GM18858 (cell line): ENCODE data around the gene TMEM117.
"Not testable (repeated sequence)": the region's sequence is repeated elsewhere in the genome, so short reads cannot be mapped to it uniquely, and the experiment has no call there.

Experiments
- ATAC-seq: cut with Tn5 transposase; IDR thresholded peaks from one replicate; pipeline ENCODE4 v1.9.1; 2021; ENCODE audit not compliant: unreplicated experiment

TMEM117 gene

DNA sequence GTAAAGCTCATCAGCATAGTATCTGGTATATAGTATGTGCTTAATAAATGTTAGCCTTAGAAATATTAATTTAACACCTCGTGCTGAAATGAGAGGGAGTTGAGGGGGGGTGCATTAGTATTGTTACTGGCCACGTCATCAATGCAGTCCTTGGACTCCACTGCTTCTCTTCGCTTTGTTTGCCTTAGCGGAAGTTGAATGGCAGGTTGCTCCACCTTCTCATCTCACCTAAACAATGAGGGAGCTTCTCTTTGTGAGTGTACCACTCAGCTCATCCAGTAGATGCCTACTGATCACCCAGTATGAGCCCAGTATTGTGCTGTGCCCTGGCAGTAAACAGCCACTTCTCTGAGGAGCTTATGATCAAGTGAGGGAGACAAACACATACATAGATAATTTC, 4.5 kb downstream of the TMEM117 start:
- ATAC-seq, result no peak

DNA sequence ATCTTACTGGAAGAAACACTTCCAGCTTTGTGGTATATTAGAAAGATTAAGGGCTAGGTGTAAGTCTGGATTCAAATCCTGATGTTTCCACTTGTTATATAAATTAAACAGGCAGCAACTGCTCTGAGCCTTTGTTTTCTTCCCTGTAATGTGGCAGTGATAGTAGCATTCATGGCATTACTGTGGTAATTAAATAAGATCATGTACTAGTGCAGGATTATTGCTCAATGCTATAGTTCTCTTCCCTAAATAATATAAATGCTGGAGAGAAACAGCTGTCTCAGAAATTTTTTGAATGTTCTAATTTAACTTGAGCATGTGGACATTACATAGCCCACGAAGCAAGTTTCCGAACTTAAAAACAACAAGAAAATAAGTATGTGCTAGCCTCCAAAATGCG, 5.4 kb downstream of the TMEM117 start:
- no peak for ATAC-seq

DNA sequence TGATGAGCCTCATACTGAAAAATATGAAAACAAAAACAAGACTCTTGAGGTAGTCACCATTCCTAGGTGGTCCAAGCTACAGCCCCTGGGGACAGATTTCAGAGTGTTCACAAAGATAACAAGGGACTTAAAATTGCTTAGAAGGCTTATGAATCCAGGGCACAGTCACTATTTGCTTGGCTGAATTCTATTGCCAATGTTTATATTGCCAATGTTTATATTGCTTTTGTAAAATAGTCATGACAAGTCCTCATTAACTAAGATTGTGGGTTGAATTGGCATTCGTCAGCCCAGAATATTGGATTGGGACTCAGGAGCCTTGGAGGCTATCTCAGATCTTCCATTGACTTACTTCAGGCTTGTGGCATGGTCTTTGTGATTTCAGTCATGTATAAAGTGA, 6.4 kb downstream of the TMEM117 start:
- no peak for ATAC-seq

DNA sequence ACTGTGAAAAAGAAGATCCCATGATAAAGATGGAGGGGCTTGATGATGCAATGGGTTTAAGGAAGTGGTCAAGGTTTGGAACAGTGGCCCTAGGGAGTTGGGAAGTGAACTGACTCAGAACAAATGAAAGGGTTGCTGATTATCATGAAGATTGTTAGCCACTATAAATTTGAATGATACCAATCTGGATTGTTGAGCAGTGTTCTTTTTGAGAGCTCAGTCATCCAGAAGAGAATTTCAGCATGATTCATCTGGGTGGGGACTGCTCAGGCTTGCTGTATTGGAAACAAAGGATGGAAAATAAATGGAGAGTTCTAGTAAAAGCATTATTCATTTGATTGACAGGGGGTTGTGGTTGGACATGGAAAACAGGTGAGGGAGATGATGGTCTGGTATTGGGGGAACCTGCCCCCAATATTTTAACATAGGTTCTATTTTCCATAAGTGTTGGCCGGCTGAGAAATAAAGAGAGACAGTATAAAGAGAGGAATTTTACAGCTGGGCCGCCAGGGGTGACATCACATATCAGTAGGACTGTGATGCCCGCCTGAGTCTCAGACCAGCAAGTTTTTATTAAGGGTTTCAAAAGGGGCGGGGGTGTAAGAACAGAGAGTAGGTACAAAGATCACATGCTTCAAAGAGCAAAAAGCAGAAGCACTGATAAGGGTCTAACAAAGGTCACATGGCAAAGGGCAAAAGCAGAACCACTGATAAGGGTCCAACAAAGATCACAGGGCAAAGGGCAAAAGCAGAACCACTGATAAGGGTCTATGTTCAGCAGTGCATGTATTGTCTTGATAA, 11.7 kb downstream of the TMEM117 start:
- ATAC-seq, result not testable (repeated sequence)

DNA sequence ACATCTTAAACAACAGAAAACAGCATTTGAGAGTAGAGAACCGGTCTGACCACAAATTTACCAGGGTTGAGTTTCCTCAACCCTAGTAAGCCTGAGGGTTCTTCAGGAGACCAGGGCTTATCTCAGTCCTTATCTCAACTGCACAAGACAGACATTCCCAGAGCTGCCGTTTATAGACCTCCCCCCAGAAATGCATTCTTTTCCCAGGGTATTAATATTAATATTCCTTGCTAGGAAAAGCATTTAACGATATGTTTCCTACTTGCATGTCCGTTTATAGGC, 12.3 kb downstream of the TMEM117 start:
- no peak for ATAC-seq

DNA sequence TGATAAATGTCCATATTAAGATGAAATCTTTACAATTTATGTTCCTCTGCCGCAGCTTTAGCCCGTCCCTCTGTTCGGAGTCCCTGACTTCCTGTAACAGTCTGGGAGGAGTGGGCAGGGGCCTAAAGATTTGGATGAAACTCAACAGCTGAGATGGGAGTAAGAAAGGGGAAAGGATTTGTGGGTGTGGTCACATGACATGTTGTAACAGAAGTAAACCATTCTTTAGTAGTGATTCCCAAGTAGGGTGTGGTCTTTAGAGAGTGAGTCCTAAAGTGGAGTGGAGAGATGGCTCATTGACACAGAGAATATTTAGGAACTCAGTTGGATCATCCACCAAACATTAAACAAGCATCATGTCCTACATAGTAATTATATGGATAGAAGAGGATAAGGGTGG, 12.9 kb downstream of the TMEM117 start:
- ATAC-seq, result no peak

DNA sequence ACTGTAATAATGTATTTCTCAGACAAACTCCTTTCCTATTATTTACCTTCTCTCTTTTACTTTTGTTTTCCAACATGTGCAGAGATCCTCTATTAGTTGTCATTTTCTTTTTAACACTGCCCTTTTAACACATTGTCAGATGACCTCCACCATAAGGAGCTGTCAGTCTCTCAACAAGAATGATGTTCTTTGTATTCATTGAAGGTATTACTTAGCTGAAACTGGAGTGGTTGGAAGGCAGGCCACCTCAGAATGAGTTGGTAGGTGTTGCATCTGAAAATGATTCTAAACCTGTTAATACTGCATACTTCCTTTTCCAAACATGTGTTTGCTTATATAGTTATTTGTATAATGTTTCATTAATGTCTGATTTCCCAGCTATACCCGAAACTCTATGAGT, 16.9 kb downstream of the TMEM117 start:
- ATAC-seq, result peak; percentile 38

DNA sequence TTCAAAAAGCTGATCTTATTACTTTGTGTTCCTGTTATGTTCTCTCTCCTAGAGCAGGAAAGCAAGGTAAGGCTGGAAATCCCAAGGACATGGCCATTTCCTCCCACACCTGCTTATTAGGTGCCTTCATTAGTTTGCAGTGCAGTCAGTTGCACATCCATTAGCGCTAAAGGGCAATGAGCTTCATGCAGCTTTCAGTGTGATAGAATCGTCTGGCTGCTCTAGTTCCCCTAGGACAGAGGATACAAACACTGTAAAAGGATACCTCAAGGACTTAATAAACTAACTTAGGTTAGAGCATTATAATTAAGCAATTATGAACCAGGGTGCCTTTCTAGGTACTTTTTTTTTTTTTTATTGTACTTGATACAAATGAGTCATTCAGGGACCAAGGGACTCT, 21.1 kb downstream of the TMEM117 start:
- no peak for ATAC-seq

DNA sequence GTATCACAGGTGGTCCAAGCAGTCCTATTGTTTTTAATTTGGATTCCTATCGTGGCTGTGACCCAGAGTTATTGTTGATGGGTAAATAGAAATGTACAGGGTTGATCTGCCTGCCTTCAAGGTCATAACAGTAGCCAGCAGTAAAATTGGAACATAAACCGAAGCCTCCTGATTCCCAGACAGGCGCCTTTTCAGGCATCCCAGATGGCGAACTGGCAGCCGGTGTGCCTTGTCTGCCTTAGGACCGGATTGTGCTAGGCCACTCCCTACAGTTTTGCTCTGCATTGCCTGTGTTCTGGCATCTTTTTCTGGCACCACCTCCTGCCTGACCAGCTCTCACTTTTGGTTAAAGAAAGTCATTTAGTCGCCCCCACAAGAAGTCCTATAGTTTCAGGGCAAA, 22.2 kb downstream of the TMEM117 start:
- no peak for ATAC-seq

DNA sequence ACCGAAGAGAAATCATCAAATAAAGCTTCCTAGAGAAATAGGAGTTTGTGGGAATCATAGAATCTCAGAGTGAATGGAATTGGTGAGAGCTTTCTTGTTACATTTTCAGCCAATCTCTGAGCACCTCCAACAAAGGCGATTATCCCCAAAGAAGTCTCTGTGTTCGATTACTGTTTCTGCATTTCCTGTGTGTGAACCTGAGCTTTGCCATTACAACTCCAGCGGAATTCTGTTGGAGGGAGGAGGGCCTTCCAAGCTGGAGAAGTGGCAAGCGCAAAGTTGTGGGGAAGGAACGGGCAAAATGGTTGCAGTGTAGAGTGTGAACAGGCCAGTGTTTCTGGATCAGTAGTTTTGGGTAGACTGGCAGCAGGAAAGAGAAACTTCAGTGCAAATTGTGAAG, 23.1 kb downstream of the TMEM117 start:
- ATAC-seq, result no peak

DNA sequence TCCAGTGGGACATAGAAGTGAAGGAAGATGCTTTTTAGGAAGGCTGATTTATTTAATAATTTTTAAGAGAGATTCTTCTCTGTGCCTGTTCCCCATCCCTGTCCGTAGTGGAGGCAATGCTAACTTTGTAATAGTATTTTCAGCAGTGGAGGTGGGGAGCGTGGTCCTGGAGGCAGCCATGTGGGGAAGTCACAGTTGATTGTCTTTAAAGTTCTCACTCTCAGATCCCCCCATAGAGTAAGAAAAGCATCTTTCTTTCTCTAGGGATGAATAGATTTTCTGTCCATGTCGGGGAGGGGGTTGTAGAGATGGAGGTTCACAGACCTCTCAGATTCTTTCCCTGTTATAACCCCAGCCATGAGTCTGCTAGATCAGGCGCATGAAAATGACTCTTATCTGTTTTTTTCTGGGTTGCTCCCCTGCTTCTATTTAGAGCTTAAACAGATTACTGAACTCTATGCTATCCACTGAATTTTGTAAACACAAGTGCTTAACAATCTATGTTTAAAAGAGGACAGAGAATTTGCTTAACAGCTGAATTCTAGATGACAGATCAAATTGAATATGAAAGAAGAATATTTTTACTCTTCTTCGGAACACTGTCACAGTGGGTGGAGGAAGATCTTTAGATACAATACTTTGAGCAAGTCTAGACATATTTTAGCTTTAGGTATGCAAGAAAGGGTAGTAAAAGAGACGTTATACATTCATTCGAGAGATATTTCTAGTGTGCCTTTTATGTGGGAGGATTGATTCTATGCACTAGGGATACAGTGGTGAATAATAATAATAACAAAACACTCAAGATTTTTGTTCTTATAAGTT, 25.3 kb downstream of the TMEM117 start:
- ATAC-seq, result no peak

DNA sequence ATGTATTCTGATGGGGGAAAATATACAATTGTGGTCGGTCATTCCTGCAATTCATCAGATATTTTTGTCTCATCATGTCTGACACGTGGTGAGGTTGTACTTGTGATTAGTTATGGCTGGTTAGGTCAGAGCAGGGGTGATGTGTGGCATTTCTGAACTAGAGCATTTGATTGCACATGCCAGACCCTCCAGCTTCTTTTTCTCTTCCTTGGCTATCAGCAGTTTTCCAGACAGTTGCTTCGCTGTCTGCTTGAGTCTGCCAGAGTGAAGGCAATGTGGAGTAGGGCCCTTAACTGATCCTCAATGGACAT, 25.9 kb downstream of the TMEM117 start:
- ATAC-seq, result no peak

DNA sequence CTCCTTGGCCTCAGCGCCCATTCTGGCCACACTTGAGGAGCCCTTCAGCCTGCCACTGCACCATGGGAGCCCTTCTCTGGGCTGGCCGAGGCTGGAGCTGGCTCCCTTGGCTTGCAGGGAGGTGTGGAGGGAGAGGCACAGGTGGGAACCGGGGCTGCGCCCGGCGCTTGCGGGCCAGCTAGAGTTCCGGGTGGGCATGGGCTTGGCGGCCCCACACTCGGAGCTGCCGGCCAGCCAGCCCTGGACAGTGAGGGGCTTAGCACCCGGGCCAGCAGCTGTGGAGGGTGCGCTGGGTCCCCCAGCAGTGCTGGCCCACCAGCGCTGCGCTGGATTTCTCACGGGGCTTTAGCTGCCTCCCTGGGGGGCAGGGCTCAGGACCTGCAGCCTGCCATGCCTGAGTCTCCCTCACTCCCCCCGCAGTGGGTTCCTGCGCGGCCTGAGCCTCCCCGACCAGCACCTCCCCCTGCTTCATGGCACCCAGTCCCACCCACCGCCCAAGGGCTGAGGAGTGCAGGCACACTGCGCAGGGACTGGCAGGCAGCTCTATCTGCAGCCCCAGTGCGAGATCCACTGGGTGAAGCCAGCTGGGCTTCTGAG, 28.0 kb downstream of the TMEM117 start:
- ATAC-seq, result no peak

DNA sequence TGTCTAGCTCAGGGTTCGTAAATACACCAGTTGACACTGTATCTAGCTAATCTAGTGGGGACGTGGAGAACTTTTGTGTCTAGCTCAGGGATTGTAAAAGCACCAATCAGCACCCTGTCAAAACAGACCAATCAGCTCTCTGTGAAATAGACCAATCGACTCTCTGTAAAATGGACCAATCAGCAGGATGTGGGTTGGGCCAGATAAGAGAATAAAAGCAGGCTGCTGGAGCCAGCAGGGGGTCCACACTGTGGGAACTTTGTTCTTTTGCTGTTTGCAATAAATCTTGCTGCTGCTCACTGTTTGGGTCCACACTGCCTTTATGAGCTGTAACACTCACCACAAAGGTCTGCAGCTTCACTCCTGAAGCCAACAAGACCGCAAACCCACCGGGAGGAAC, 28.7 kb downstream of the TMEM117 start:
- ATAC-seq, result not testable (repeated sequence)

DNA sequence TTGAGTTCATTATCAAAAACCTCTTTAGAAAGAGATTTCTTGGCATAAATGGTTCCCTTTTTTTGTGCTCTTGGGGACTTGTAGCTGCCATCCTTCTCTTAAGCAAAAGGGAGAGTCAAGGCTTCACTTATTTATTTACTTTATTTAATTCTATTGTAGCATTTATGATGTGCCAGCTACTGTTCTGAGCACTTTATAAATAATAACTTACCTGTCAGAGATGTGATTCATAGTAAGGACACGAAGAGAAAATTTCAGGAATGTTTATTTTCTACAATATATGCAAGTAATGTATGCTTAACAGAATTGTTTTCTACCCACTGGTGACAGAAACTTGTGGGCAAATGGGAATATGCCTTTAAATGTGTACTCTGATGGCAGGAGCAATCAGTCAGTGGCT, 33.3 kb downstream of the TMEM117 start:
- ATAC-seq, result no peak

DNA sequence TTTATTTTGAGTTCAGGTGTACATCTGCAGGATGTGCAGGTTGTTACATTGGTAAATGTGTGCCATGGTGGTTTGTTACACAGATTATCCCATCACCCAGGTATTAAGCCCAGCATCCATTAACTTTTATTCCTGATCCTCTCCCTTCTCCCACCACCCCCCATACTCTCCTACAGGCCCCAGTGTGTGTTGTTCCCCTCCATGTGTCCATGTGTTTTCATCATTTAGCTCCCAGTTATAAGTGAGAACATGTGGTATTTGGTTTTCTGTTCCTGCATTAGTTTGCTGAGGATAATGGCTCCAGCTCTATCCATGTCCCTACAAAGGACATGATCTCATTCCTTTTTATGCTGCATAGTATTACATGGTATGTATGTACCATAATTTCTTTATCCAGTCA, 33.9 kb downstream of the TMEM117 start:
- not testable (repeated sequence) for ATAC-seq

DNA sequence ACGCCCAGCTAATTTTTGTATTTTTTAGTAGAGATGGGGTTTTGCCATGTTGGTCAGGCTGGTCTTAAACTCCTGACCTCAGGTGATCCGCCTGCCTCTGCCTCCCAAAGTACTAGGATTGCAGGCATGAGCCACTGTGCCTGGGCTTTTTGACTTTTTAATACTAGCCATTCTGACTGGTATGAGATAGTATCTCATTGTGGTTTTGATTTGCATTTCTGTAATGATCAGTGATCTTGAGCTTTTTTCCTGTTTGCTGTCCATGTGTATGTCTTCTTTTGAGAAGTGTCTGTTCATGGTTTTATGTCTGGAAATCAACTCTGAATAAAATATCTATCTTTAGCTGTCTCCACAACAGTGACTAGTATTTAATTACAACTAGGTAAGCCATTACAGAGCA, 35.4 kb downstream of the TMEM117 start:
- ATAC-seq, result not testable (repeated sequence)

DNA sequence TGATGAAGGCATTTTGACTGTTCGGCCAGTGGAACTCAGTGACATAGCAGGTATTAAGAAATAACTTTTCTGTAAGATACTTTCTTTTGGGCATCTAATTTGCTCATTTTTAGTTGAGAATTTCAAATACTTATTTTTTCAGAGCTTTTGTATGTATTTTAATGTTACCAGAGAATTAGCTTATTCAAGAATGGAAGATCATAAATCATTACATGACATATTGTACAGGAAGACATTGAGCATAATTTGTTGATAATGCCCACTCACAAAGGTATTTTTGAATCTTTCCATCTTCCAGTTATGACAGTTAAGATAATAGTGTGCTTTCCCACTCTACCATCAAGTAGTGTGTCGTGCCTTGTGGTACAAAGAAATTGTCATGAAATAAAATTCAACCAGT, 36.5 kb downstream of the TMEM117 start:
- no peak for ATAC-seq

DNA sequence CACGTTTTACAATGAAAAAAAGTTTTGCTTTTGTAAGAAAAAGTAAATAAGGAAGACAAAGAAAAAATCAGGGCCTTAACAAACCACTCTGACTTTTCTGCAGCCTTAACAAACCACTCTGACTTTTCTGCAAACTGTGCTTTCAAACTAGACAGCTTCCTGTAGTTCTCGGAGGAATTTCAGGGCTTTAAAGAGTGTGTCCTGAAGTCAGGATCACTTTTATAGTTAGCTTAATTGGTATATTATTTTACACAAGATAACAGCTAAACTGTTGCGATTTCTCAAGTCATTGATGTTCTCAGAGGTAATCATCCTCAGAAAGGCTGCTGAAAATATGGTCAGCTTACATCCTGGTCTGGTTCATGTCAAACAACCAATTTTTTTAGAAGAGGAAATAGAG, 42.2 kb downstream of the TMEM117 start:
- no peak for ATAC-seq

DNA sequence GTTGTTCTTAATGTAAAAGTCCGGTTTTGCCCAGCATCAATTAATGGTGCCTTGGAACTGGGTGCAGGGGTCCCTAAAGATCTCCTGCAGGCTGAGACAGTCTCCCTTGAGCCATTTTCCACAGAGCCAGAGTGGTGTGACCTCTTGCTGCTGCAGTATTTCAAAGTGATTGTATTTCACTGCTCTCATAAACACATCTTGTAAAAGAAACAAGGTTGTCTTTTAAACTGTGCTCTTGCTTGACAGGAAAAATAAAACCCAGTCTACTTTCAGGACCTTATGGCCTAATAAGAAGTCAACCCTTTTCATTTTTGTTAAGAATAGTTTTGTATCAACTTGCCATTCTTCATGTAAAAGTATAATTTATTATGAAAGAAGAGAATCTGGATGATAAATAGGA, 44.7 kb downstream of the TMEM117 start:
- no peak for ATAC-seq

DNA sequence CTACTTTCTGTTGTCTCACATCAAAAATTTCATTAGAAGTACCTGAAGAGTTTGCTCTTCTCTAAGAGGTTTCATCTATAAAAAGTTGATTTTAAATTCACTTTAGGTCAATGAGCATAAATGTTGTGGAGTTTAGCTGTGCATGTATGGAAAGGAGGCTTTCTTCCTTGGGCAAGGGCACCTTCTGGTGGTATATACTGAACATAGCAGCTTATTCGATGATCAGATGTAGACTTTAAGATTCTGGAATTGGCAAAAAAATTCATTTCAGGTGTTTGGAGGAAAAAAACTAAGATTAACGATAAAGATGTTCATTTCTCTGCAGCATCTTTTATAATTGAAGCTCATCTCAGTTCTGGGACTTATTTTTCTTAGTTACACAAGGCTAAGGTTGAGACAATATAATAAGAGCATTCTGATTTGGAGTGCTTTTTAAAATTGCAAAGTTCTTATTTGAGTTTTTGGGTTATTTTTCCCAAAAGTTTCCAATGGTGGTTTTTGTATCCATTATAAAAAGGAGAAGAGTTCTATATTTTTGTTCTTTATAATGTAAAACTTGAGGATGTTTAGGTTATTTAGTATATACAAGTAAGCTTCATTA, 46.8 kb downstream of the TMEM117 start:
- ATAC-seq, result peak; percentile 92

DNA sequence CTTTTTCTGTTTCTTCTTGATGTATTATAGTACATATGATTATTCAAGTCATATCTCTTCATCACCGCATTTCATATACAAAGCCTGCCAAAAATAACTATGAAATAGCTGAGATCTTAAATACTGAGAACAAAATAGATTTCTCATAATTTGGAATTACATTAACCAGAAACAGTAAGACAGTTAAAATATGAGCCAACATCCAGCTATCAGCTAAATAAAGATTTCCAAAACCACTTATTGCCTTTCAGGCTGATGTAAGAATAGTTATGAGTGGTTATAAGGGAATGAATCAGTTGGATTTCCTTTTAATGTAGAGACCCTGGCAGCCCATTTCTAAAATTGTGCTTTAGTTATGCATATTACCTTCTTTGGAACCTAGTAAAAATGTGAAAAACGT, 47.4 kb downstream of the TMEM117 start:
- ATAC-seq, result no peak
